Brain microvascular endothelial cell (primary cell): ENCODE measurements around the gene NR2E3.

ENCODE experiments used
- DNase-seq: peaks from one replicate; pipeline ENCODE4 v3.0.0-alpha.2; 2020
- H3K27ac ChIP-seq: fragments of 250-450 bp; sonication (Bioruptor Pico); 2 replicates; pipeline ENCODE4 v1.5.1; 2020; ENCODE audit warnings: mild to moderate bottlenecking, moderate library complexity
- H3K27me3 ChIP-seq: fragments of 250-450 bp; sonication (Bioruptor Pico); replicated peaks from 2 replicates; pipeline ENCODE4 v1.5.1; 2020; ENCODE audit warnings: mild to moderate bottlenecking
- H3K36me3 ChIP-seq: fragments of 250-450 bp; sonication (Bioruptor Pico); replicated peaks from 2 replicates; pipeline ENCODE4 v1.5.1; 2020; ENCODE audit warnings: mild to moderate bottlenecking
- H3K4me3 ChIP-seq: 2 replicates; pipeline ENCODE4 v1.5.1; 2011; ENCODE audit warnings: low read depth, mild to moderate bottlenecking, control low read depth, low read length, moderate library complexity
- in situ Hi-C: cut with HindIII; loops from 2 replicates; pipeline ENCODE4 v1.10.0; 2017; ENCODE audit warnings: low sequenced_read_pairs, low pct_ligation_motif_present
- TF ChIP-seq, protein P1 (sequence below): IDR thresholded peaks from 2 replicates; pipeline ENCODE4 v1.5.1; 2011; ENCODE audit warnings: low read depth, mild to moderate bottlenecking, moderate library complexity, low read length, control low read depth, inconsistent platforms; ENCODE audit errors: missing control alignments

The NR2E3 gene

DNA sequence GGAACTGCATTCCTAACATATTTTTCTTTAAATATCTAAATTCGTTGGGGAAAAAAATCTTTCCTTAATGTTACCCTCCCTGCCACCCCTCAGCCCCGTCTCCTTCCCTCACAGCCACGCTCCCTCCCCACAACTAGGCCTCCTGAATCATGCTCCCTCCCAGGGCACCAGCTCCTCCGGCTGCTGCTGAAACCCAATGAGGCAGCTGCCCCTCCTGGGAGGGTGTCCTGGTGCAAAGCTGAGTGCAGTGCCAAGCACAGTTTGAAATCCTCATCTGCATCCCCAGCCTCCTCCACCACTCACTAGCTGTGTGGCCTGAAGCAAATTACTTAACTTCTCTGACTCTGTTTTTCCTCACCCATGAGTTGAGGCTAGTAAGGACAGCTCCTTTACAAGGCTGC, 2.7 kb upstream of the NR2E3 start:
- H3K36me3 ChIP-seq, result no peaks in the 10 kb centered on the region
- H3K4me3 ChIP-seq, result no peak overlapping the region
- DNase-seq, result no peak
- TF ChIP-seq, protein P1, sequence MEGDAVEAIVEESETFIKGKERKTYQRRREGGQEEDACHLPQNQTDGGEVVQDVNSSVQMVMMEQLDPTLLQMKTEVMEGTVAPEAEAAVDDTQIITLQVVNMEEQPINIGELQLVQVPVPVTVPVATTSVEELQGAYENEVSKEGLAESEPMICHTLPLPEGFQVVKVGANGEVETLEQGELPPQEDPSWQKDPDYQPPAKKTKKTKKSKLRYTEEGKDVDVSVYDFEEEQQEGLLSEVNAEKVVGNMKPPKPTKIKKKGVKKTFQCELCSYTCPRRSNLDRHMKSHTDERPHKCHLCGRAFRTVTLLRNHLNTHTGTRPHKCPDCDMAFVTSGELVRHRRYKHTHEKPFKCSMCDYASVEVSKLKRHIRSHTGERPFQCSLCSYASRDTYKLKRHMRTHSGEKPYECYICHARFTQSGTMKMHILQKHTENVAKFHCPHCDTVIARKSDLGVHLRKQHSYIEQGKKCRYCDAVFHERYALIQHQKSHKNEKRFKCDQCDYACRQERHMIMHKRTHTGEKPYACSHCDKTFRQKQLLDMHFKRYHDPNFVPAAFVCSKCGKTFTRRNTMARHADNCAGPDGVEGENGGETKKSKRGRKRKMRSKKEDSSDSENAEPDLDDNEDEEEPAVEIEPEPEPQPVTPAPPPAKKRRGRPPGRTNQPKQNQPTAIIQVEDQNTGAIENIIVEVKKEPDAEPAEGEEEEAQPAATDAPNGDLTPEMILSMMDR, result no peak
- H3K27me3 ChIP-seq, result no peaks in the 10 kb centered on the region
- in situ Hi-C loops, result no loop called here
- no peak overlapping the region for H3K27ac ChIP-seq

DNA sequence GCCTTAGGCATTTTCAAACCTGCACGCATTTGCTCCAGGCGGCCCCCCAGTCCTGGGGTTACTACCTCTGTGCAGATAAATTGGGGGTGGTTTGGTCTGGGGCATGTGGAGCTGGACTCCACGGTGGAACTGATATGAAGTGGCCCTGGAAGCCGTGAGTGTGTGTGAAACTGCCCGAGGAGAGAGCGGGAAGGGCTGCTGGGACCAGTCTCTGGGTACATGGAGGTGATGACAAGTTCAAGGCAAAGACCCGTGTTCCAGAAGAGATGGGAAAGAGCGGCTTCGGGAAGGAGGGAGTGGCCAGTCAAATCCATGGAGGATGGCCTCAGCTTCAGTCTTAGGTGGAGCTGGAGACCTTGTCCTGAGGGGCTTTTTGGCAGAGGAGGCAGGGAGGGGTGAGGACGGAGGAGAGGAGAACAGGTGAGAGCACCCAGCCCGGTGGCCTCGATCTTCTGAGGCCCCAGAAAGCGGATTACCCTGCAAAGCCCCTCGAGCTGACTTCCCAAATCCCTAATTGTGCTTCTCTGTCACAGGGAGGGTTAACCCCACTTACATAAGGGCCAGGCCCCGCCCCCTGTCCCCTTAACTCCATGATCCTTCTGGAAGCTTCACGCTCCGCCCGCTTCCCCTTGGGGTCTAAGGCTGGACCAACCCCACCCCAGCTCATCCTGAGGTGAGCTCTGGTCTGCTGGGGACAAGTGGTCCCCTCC, 1.9 kb upstream of the NR2E3 start:
- in situ Hi-C loops, result no loop called here
- TF ChIP-seq, protein P1, result no peak
- H3K27ac ChIP-seq, result no peak overlapping the region
- H3K4me3 ChIP-seq, result no peak overlapping the region
- no peaks in the 10 kb centered on the region for H3K27me3 ChIP-seq
- H3K36me3 ChIP-seq, result no peaks in the 10 kb centered on the region
- DNase-seq, result no peak

DNA sequence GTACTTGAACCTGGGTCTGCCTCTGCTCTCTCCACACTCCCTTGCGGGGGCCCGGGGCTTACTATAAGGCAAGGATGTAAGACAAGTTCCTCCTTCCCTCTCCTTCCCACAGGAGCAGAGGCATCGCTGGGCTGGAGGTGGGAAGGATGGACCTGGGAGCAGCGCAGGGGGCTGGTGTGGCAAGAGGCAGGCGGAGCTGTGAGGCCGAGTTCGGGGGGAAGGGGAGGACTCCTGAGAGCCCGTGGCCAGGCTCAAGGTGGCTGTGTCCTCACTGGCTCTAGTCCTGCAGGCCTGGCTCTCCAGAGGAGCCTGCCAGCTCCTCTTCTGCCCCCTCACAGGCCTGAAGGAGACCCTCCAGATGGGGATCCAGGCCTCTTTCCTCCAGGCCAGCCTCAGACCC, 1.0 kb upstream of the NR2E3 start:
- no peak overlapping the region for H3K4me3 ChIP-seq
- in situ Hi-C loops, result no loop called here

DNA sequence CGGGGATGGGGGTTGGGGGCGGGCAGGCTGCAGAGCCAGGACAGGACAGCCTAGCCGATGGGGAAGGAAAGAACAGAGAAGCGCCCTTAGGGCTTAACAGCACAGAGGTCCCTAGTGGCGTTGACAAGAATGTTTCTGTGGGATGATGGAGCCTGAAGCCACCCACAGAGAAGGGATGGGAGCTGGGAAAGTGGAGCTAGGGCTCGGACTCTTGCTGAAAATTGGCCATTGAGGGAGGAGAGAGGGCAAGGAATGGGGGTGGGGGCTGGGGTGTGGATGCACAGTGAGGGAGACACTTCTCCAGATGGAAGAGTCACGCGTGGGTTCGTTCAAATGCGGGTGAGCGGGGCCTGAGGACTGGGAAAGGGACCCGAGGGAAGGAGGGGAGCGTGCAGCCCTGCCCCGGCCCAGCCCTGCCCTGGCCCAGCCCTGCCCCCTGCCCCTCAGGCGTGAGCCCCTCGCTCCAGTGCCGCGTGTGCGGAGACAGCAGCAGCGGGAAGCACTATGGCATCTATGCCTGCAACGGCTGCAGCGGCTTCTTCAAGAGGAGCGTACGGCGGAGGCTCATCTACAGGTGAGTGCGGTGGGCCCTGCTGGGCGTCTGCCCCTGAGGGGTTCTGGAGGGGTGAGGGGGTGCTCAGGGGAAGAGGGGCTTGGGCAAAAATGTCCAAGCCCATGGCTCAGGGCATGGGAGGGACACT, 832 bp downstream of the NR2E3 start:
- Histone ChIP-seq H3K27me3 (no peaks in the 10 kb centered on the region), H3K36me3 (no peaks in the 10 kb centered on the region), H3K27ac (no peak overlapping the region), H3K4me3 (no peak overlapping the region)
- DNase-seq, result no peak
- TF ChIP-seq, protein P1, result peak; percentile 4
- in situ Hi-C loops, result no loop called here

More for the DNA sequence above, 1.0 kb upstream of the NR2E3 start:
- Histone ChIP-seq H3K36me3 (no peaks in the 10 kb centered on the region), H3K27me3 (no peaks in the 10 kb centered on the region), H3K27ac (no peak overlapping the region)
- DNase-seq, result no peak
- TF ChIP-seq, protein P1, result no peak

DNA sequence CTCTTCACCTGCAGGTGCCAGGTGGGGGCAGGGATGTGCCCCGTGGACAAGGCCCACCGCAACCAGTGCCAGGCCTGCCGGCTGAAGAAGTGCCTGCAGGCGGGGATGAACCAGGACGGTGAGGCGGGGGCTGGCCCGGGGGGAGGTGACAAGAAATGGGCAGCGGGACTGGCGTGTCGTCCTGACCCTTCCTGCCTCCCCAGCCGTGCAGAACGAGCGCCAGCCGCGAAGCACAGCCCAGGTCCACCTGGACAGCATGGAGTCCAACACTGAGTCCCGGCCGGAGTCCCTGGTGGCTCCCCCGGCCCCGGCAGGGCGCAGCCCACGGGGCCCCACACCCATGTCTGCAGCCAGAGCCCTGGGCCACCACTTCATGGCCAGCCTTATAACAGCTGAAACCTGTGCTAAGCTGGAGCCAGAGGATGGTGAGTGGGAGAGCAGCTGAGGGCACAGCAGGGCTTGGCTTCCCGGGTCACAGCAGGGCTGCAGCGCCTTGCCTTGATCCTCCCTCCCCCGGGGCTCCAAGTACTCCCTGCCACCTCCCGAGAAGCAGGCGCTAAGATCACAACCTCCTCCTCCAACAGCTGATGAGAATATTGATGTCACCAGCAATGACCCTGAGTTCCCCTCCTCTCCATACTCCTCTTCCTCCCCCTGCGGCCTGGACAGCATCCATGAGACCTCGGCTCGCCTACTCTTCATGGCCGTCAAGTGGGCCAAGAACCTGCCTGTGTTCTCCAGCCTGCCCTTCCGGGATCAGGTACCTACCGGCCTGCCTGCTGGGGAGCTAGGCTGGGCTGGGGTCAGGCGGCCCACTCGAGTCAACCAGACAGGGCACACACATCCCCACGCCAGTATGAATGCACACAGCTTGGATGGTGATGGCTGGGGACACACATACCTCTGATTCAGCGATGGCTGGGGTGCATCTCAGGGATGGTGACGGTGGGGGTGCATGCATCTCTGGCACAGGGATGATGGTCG, 1.7 kb downstream of the NR2E3 start:
- TF ChIP-seq, protein P1, result no peak
- DNase-seq, result no peak
- H3K27me3 ChIP-seq, result no peaks in the 10 kb centered on the region
- H3K36me3 ChIP-seq, result no peaks in the 10 kb centered on the region
- no peak overlapping the region for H3K4me3 ChIP-seq
- H3K27ac ChIP-seq, result no peak overlapping the region
- in situ Hi-C loops, result no loop called here
